Activated naive CD4-positive, alpha-beta T cell treated with anti-CD3 and anti-CD28 coated beads for 36 hours (primary cell): ENCODE measurements around the gene BMP2K. TPM values are rescaled to one million over a fixed set of nuclear protein-coding genes. Genes with fewer than 3 reads are reported as not detected.

Experiments used
- CTCF ChIA-PET: fragments of 350-600 bp; sonication (Branson Sonifier 250); formaldehyde crosslinking; loops from one replicate; lab custom pipeline; 2021; ENCODE audit warnings: antibody characterized with exemption; lab: Charles Lee
- DNase-seq: peaks from one replicate; pipeline ENCODE4 v3.0.0-alpha.2; 2020
- H3K27ac Mint-ChIP-seq: one replicate; pipeline ENCODE4 v1.8.0; 2021; ENCODE audit warnings: mild to moderate bottlenecking, mixed read lengths
- H3K27me3 Mint-ChIP-seq: one replicate; pipeline ENCODE4 v1.8.0; 2021; ENCODE audit warnings: low read depth, mixed read lengths
- H3K36me3 Mint-ChIP-seq: one replicate; pipeline ENCODE4 v1.8.0; 2021; ENCODE audit warnings: low read depth, mixed read lengths
- H3K4me1 Mint-ChIP-seq: one replicate; pipeline ENCODE4 v1.8.0; 2021; ENCODE audit warnings: low read depth, mixed read lengths
- H3K4me3 Mint-ChIP-seq: one replicate; pipeline ENCODE4 v1.8.0; 2021; ENCODE audit warnings: mild to moderate bottlenecking, moderate library complexity, mixed read lengths
- H3K9me3 Mint-ChIP-seq: one replicate; pipeline ENCODE4 v1.8.0; 2021; ENCODE audit warnings: mixed read lengths
- intact Hi-C: fragments of 100-400 bp; cut with micrococcal nuclease; formaldehyde crosslinking; loops from one replicate; pipeline ENCODE4 v1.15.1; 2023
- total RNA-seq, 2 experiments: library from RNA; stranded (reverse); gene quantifications; one replicate each; pipeline ENCODE4 v1.2.3, GENCODE V29; 2021

BMP2K gene
- total RNA-seq, 2 experiments from 2014 or later = 12.7 to 14.5 TPM

DNA sequence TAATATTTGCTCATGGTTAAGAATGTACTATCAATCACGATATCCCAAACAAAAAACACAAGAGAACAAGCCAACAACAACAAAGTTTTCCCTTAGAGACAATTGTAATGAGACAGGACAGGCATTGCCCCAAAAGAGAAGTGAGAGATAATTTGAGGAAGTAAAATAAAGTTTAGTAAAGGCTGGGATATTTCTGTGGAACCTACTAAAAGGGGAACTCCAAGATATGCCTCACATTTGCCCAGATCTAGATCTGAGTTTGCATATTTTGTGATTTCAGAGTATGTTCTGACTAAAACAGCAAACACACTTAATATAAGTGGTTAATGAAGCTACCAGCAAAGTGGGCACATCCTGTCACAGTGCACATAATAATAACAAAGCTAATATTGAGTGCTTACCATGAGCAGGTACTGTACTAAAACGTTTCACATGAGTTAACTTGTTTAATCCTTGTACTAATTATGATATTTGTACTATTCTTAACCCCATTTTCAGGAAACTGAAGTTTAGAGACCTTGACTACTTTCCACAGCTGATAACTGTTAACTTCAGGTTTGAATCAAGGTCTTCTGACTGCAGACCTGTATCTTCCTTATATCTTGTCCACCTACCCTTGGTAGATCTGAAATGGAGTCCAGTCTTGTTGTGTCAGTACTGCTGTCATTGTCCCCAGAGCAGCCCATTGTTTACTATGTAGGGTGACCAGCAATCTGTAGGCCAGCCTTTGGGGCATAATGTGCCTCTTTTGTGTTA is 26.0 kb upstream of the BMP2K start:
- CTCF ChIA-PET = no interaction called here
- DNase-seq = no peak
- intact Hi-C loops = no loop called here

DNA sequence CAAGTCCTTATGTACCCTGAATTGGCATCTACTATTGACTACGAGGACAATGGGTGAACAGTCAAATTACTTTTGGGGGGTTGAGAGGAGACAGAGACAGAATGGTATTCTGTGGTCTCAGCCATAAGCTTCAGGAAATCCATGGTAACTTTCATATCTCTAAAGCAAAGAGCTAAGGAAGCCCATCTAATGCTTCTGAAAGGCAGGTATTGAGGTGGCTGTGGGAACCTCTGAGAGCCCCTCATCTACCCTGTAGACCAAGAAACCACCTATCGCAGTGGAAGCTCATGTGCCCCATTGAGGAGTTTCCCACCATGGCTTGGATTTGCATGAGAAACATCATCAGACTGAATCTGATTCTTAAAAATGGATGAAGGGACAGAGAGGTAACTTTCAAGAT is 23.1 kb upstream of the BMP2K start:
- no peaks in the 10 kb centered on the region for H3K27me3 Mint-ChIP-seq

More for the DNA sequence above, 26.0 kb upstream of the BMP2K start:
- Mint-ChIP-seq H3K27ac (no peak overlapping the region), H3K36me3 (no peaks in the 10 kb centered on the region), H3K27me3 (no peaks in the 10 kb centered on the region), H3K9me3 (no peaks in the 10 kb centered on the region), H3K4me3 (no peak overlapping the region), H3K4me1 (peaks cover 2% of the 10 kb centered on the region)

DNA sequence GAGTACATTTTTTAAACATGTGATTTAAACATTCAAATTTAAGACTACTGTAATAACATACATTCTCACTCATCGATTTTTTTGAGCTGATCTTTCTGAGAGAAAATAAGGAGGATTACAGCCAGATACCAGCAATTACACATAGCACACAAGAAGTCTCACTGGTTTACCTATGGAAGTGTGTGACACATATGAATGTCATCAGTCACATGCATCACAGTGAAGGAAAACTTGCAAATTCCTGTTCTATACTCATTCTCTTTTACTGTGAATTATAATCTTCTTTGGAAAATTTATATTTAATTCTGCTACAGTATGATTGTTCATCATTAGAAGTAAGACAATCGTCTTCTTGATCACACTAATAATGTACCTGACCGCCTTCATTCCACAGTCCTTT is 21.3 kb upstream of the BMP2K start:
- Mint-ChIP-seq H3K27ac (no peak overlapping the region), H3K9me3 (no peaks in the 10 kb centered on the region), H3K4me3 (no peak overlapping the region), H3K36me3 (no peaks in the 10 kb centered on the region), H3K27me3 (no peaks in the 10 kb centered on the region), H3K4me1 (peaks cover under 1% of the 10 kb centered on the region)
- no peak for DNase-seq
- intact Hi-C loops = no loop called here
- CTCF ChIA-PET = no interaction called here

More for the DNA sequence above, 23.1 kb upstream of the BMP2K start:
- DNase-seq = no peak
- intact Hi-C loops = no loop called here
- Mint-ChIP-seq H3K4me1 (peaks cover 2% of the 10 kb centered on the region), H3K36me3 (no peaks in the 10 kb centered on the region), H3K4me3 (no peak overlapping the region), H3K27ac (no peak overlapping the region), H3K9me3 (no peaks in the 10 kb centered on the region)
- CTCF ChIA-PET = no interaction called here

DNA sequence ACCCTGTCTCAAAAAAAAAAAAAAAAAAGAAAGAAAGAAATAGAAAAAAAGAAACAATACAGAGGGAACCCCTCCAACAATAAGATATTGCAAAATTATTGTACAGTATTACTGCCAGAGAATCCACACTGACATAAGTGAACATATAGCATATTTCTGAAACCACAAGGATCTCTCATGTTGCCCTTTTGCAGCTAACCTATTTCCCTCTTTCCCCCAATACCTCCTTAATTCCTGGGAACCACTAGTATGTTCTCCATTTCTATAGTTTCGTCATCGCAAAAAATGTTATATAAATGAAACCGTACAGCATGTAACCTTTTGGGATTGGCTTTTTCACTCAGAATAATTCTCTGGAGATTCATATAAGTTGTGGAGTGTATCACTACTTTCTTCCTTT is 20.0 kb upstream of the BMP2K start:
- Mint-ChIP-seq H3K27me3 (no peaks in the 10 kb centered on the region), H3K4me1 (no peaks in the 10 kb centered on the region), H3K27ac (no peak overlapping the region), H3K36me3 (no peaks in the 10 kb centered on the region), H3K9me3 (no peaks in the 10 kb centered on the region), H3K4me3 (no peak overlapping the region)
- intact Hi-C loops = no loop called here
- DNase-seq = no peak
- CTCF ChIA-PET = no interaction called here

DNA sequence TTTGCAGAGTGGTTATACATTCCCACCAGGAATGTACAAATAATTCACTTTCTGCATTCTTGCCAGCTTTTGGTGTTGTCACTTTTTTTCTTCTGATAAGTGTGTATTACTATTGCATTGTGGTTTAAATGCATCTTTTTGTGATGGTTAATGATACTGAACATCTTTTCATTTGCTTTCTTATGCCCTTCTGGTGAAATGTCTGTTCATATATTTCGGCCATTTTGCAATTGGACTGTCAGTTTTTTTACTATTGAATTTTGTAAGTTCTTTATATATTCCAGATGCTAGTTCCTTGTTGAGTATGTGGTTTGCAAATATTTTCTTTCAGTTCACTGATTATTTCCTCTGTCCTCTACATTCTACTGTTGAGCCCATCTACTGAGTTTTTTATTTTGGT is 19.4 kb upstream of the BMP2K start:
- Mint-ChIP-seq H3K4me1 (no peaks in the 10 kb centered on the region), H3K9me3 (no peaks in the 10 kb centered on the region), H3K4me3 (no peak overlapping the region), H3K27ac (no peak overlapping the region), H3K36me3 (no peaks in the 10 kb centered on the region), H3K27me3 (no peaks in the 10 kb centered on the region)
- no peak for DNase-seq
- CTCF ChIA-PET = interaction anchor here (0.6 kb wide), 1 partner anchor 129 kb away, joined by 3 read pairs; no protein-coding TSS in a partner anchor
- intact Hi-C loops = no loop called here

DNA sequence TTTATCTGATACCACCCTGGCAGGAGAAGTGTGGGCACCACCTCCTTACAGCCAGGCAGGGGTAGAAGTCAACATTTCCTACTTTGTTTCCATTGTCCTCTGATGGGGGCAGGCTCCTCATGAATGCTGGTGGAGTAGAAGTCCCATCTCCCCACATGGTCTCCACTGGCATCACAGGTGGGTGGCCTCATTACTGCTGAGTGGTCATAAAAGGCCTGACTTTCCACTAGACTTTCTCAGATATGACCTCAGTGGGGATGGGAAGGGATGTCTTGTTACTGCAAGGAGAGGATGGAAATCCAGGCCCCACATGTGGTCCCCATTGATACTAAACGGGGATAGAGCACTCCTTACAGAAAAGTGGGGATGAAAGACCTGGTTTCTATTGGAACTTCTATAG is 18.6 kb upstream of the BMP2K start:
- Mint-ChIP-seq H3K4me3 (no peak overlapping the region), H3K27me3 (no peaks in the 10 kb centered on the region), H3K9me3 (no peaks in the 10 kb centered on the region), H3K36me3 (no peaks in the 10 kb centered on the region), H3K27ac (no peak overlapping the region), H3K4me1 (no peaks in the 10 kb centered on the region)
- CTCF ChIA-PET = no interaction called here
- DNase-seq = no peak
- intact Hi-C loops = no loop called here

DNA sequence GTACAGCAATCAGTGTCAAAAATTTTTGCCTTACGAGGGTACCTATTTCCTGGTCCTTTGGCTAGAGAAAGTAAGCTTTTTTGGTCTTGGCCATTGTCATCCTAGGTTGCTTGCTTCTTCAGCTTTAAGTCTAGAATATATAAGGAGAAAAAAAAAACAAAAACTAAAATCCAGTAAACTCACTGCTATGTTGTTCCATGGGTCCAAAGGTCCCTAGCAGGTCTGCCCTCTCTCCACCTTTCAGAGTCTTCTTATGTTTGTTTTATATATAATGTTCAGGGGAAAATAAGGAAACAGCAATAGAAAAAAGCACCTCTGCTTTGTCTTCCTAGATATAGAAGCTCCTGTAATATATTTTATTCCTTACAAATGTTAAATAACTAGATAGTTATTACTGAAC is 18.1 kb upstream of the BMP2K start:
- Mint-ChIP-seq H3K4me1 (no peaks in the 10 kb centered on the region), H3K27me3 (no peaks in the 10 kb centered on the region), H3K36me3 (no peaks in the 10 kb centered on the region), H3K27ac (no peak overlapping the region), H3K9me3 (no peaks in the 10 kb centered on the region), H3K4me3 (no peak overlapping the region)
- intact Hi-C loops = no loop called here
- CTCF ChIA-PET = interaction anchor here (0.6 kb wide), 1 partner anchor 144 kb away, joined by 4 read pairs; no protein-coding TSS in a partner anchor
- DNase-seq = no peak

DNA sequence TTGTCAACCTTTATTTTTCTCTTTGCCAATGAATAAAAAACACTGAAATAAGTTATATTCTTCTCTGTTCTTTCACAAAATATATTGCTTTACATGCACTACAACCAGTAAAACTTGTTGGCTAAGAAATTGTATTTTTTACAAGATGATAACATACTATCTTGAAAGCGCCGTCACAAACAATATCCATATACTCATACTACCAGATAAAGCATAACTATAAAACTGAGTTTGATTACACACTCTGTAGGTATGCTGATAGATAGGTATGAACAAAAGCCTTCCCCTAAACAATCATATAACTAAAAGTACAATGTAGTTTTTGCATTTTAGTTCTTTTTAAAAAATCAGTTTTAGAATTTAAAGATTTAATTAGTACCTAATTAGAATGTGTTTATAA is 13.6 kb upstream of the BMP2K start:
- Mint-ChIP-seq H3K4me1 (peaks cover 5% of the 10 kb centered on the region), H3K27ac (no peak overlapping the region), H3K4me3 (no peak overlapping the region), H3K27me3 (no peaks in the 10 kb centered on the region), H3K36me3 (no peaks in the 10 kb centered on the region), H3K9me3 (no peaks in the 10 kb centered on the region)
- intact Hi-C loops = no loop called here
- no peak for DNase-seq
- CTCF ChIA-PET = no interaction called here

DNA sequence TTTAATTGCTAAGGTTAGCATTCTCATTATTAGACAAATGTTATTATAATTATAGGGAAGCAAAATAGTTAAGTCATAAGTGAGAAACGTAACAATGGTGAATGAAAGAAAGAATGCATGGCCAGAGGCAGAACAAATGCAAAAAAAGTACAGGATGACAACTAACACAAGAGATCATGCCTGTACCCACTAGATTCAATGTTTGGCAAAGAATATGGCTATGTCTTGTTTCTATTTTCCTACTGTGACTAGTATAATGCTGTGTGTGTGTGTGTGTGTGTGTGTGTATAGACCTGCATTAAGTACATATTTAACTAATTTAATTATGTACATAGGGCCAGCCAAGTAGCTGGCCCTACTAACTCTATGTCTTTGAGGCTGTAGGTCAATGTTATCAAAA is 12.9 kb upstream of the BMP2K start:
- no peaks in the 10 kb centered on the region for H3K27me3 Mint-ChIP-seq
- H3K9me3 Mint-ChIP-seq = no peaks in the 10 kb centered on the region
- no peak for DNase-seq
- CTCF ChIA-PET = interaction anchor here (0.6 kb wide), 1 partner anchor 101 kb away, joined by 7 read pairs; no protein-coding TSS in a partner anchor
- intact Hi-C loops = no loop called here
- H3K27ac Mint-ChIP-seq = no peak overlapping the region
- H3K4me3 Mint-ChIP-seq = no peak overlapping the region
- no peaks in the 10 kb centered on the region for H3K36me3 Mint-ChIP-seq
- peaks cover 6% of the 10 kb centered on the region for H3K4me1 Mint-ChIP-seq

DNA sequence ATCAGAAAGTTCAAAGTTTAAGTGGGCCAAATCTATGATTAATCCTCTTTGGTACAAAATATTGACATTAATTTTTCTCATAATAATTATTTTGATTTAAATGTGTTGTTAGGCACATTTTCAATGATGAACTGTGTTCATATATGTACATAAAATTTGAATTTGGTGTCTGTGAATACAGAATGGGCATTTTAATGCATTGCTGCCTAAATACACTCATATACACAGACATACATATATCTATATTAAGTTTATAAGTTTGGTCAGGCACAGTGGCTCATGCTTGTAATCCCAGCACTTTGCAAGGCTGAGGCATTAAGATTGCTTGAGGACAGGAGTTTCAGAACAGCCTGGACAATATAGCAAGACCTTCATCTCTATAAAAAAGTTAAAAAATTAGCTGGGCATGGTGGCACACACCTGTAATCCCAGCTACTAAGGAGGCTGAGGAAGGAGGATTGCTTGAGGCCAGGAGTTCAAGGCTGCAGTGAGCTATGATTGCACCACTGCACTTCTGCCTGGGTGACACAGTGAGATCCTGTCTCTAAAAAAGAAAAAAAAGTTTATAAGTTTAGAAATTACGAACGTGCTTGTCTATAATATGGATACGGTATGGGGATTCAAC is 12.3 kb upstream of the BMP2K start:
- Mint-ChIP-seq H3K9me3 (no peaks in the 10 kb centered on the region), H3K36me3 (no peaks in the 10 kb centered on the region), H3K27me3 (no peaks in the 10 kb centered on the region), H3K4me1 (peaks cover 10% of the 10 kb centered on the region), H3K4me3 (no peak overlapping the region), H3K27ac (no peak overlapping the region)
- CTCF ChIA-PET = interaction anchor here (0.6 kb wide), 1 partner anchor 100 kb away, joined by 7 read pairs; no protein-coding TSS in a partner anchor
- no peak for DNase-seq
- intact Hi-C loops = no loop called here

DNA sequence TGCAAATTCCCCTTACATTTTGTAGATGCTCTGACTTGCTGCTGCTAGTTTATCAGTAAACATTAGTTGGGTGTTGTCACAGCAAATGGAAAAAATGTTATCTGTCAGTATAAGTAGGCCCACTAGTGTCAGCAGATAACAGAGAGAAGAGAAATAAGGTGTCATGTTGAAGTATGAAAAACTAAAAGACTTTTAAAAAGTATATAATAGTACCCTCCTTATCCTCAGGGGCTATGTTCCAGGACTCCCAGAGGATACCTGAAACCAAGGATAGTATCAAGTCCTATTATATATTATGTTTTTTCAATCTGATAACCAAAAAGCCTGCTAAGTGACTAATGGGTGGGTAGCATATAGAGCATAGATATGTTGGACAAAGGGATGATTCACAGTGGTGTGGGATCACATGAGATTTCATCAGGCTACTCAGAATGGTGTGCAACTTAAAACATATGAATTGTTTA is 11.6 kb upstream of the BMP2K start:
- Mint-ChIP-seq H3K27ac (no peak overlapping the region), H3K4me3 (no peak overlapping the region), H3K4me1 (peaks cover 14% of the 10 kb centered on the region), H3K9me3 (no peaks in the 10 kb centered on the region), H3K27me3 (no peaks in the 10 kb centered on the region), H3K36me3 (no peaks in the 10 kb centered on the region)
- no peak for DNase-seq
- intact Hi-C loops = no loop called here
- CTCF ChIA-PET = no interaction called here

DNA sequence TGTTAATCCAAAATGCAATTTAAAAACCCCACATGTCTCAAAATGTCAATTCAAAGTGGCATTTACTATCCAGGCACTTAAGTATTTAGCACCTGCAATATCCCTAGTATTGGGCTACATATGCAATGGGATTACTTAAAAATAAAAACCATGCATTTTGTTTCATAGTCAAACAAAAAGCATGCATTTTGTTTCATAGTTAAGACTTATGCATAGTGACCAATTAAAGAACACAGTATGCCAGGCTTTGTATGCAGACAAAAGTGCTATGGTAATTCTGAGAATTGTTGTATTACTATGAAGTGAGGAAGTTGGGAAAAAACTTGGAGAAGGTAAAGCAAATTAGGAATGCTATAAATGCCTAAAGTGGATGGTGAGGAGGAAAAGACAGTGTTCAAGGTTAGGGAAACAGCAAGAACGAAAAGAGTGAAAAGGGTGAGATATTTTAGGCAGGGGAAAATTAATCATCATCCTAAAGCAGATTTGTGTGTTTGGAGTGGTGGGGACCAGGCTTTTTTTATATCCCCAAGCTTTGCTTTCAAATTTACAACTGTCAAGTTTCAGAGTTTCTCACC is 10.6 kb upstream of the BMP2K start:
- Mint-ChIP-seq H3K9me3 (no peaks in the 10 kb centered on the region), H3K4me1 (peaks cover 16% of the 10 kb centered on the region), H3K27ac (no peak overlapping the region), H3K27me3 (no peaks in the 10 kb centered on the region), H3K36me3 (no peaks in the 10 kb centered on the region), H3K4me3 (no peak overlapping the region)
- intact Hi-C loops = no loop called here
- no peak for DNase-seq
- CTCF ChIA-PET = no interaction called here
